ENCODE measurements around the gene TNFSF10.

GRCh38 chr3:172530101-172530561 lies 6.9 kb upstream of the TNFSF10 start:
- TF ChIP-seq CTCF (IDR thresholded peaks at IDR 0.05), result no peak
- TF ChIP-seq POLR2A (IDR thresholded peaks at IDR 0.05), result no peak
- TF ChIP-seq EP300 (IDR thresholded peaks at IDR 0.05), result no peak
